Measurements from ENCODE around the gene STIMATE. TPM values are rescaled to one million over a fixed set of nuclear protein-coding genes. Genes with fewer than 3 reads are reported as not detected.

STIMATE gene
- total and polyA plus RNA-seq, 12 donors = 15.4 to 42.8 (median 22.2) TPM

GRCh38 chr3:52879090-52879489 lies 18.3 kb downstream of the STIMATE start:
- Histone ChIP-seq H3K27me3 (no peaks in the 10 kb centered on the region), H3K9me3 (replicated peaks in 1 of 3) (no peaks in the 10 kb centered on the region), H3K4me3 (no peak overlapping the region), H3K27ac (no peak overlapping the region), H3K36me3 (replicated peaks in 1 of 2) (no peaks in the 10 kb centered on the region), H3K4me1 (replicated peaks in 1 of 2) (peaks cover 5 to 10% of the 10 kb centered on the region in 2 donors)
- no peak for DNase-seq
- WGBS, 4 donors = 92 to 97% (median 93%) methylated on average over 4 of the region's 4 CpGs
- intact Hi-C loops (cut with DNase I) = no loop called here
- TF ChIP-seq CTCF (IDR thresholded peaks at IDR 0.05) (no peak), POLR2A (IDR thresholded peaks at IDR 0.05) (no peak)

- Histone ChIP-seq H3K27me3 (no peaks in the 10 kb centered on the region), H3K4me1 (replicated peaks in 1 of 2) (peaks cover 5 to 15% of the 10 kb centered on the region in 2 donors), H3K27ac (no peak overlapping the region), H3K9me3 (replicated peaks in 1 of 3) (no peaks in the 10 kb centered on the region), H3K36me3 (replicated peaks in 1 of 2) (no peaks in the 10 kb centered on the region), H3K4me3 (no peak overlapping the region)
- no peak for TF ChIP-seq CTCF (IDR thresholded peaks at IDR 0.05)
- no peak for TF ChIP-seq POLR2A (IDR thresholded peaks at IDR 0.05)
- intact Hi-C loops (cut with DNase I) = no loop called here
- 79 to 98% (median 94%) methylated on average over 2 to 3 of the region's 3 CpGs for WGBS, 4 donors
- DNase-seq = no peak
These were observed 20.3 kb downstream of the STIMATE start for GRCh38 chr3:52877085-52877484.

- H3K4me1 ChIP-seq (replicated peaks in 1 of 2) = peaks cover 5 to 15% of the 10 kb centered on the region in 2 donors
- no peaks in the 10 kb centered on the region for H3K27me3 ChIP-seq
- H3K9me3 ChIP-seq (replicated peaks in 1 of 3) = no peaks in the 10 kb centered on the region
- WGBS, 4 donors = 65 to 76% (median 67%) methylated on average over 9 of the region's 9 CpGs
- intact Hi-C loops (cut with DNase I) = no loop called here
- no peak overlapping the region for H3K4me3 ChIP-seq
- TF ChIP-seq POLR2A (IDR thresholded peaks at IDR 0.05) (no peak), CTCF (IDR thresholded peaks at IDR 0.05) (no peak)
- DNase-seq = no peak
- no peak overlapping the region for H3K27ac ChIP-seq
- no peaks in the 10 kb centered on the region for H3K36me3 ChIP-seq (replicated peaks in 1 of 2)
These were observed 22.3 kb downstream of the STIMATE start for GRCh38 chr3:52874864-52875587.

- Histone ChIP-seq H3K27ac (no peak overlapping the region), H3K27me3 (no peaks in the 10 kb centered on the region), H3K4me1 (replicated peaks in 1 of 2) (peaks cover 5 to 15% of the 10 kb centered on the region in 2 donors), H3K9me3 (replicated peaks in 1 of 3) (no peaks in the 10 kb centered on the region), H3K4me3 (no peak overlapping the region), H3K36me3 (replicated peaks in 1 of 2) (no peaks in the 10 kb centered on the region)
- 83 to 88% (median 87%) methylated on average over 5 of the region's 5 CpGs for WGBS, 4 donors
- DNase-seq = no peak
- intact Hi-C loops (cut with DNase I) = no loop called here
- TF ChIP-seq POLR2A (IDR thresholded peaks at IDR 0.05) (no peak), CTCF (IDR thresholded peaks at IDR 0.05) (no peak)
These were observed 23.1 kb downstream of the STIMATE start for GRCh38 chr3:52874160-52874701.

All from adrenal gland (tissue), 12 donors.